Measurements from ENCODE around the gene OLAH.

DNA sequence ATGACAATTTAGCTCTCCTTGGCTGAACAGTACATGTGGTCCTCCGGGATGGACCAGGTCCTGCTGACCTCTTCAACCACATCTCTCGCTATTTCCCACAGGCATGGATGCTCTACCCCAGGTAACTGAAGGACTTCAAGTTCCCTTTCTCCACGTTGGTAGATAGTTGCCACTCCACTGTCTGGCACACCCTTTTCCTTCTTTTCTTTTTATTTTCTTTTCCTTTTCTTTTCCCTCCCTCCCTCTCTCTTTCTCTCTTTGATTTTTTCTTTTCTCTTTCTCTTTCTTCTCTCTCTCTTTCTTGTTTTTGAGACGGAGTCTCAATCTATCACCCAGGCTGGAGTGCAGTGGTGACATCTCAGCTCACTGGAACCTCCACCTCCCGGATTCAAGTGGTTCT is 47.7 kb downstream of the OLAH start:
- TF ChIP-seq ZNF317 (CRISPR knock-in tag; IDR thresholded peaks at IDR 0.05; ENCODE audit: borderline replicate concordance, low read depth) (no peak), FOXJ3 (CRISPR knock-in tag; IDR thresholded peaks at IDR 0.05; ENCODE audit: borderline replicate concordance) (no peak), CREM (CRISPR knock-in tag; IDR thresholded peaks at IDR 0.05) (no peak), TP53 (CRISPR knock-in tag; IDR thresholded peaks at IDR 0.05) (no peak), NR1H2 (CRISPR knock-in tag; IDR thresholded peaks at IDR 0.05) (no peak)
- TF ChIP-seq, protein P1, sequence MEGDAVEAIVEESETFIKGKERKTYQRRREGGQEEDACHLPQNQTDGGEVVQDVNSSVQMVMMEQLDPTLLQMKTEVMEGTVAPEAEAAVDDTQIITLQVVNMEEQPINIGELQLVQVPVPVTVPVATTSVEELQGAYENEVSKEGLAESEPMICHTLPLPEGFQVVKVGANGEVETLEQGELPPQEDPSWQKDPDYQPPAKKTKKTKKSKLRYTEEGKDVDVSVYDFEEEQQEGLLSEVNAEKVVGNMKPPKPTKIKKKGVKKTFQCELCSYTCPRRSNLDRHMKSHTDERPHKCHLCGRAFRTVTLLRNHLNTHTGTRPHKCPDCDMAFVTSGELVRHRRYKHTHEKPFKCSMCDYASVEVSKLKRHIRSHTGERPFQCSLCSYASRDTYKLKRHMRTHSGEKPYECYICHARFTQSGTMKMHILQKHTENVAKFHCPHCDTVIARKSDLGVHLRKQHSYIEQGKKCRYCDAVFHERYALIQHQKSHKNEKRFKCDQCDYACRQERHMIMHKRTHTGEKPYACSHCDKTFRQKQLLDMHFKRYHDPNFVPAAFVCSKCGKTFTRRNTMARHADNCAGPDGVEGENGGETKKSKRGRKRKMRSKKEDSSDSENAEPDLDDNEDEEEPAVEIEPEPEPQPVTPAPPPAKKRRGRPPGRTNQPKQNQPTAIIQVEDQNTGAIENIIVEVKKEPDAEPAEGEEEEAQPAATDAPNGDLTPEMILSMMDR (IDR thresholded peaks at IDR 0.05) = no peak
- TF ChIP-seq, protein P2, sequence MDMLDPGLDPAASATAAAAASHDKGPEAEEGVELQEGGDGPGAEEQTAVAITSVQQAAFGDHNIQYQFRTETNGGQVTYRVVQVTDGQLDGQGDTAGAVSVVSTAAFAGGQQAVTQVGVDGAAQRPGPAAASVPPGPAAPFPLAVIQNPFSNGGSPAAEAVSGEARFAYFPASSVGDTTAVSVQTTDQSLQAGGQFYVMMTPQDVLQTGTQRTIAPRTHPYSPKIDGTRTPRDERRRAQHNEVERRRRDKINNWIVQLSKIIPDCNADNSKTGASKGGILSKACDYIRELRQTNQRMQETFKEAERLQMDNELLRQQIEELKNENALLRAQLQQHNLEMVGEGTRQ (CRISPR knock-in tag; IDR thresholded peaks at IDR 0.05) = no peak
- TF ChIP-seq, protein P3, sequence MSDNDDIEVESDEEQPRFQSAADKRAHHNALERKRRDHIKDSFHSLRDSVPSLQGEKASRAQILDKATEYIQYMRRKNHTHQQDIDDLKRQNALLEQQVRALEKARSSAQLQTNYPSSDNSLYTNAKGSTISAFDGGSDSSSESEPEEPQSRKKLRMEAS (CRISPR knock-in tag; IDR thresholded peaks at IDR 0.05) = no peak
